Testis (tissue), 2 donors: ENCODE data around the gene QPCTL.

ENCODE experiments used
- CTCF ChIP-seq, 3 experiments: fragments of 450-650 bp in 2 of 3; fragments of 200-600 bp in 1 of 3; sonication (generic) in 1 of 3; IDR thresholded peaks; one replicate each; pipeline ENCODE4 v1.5.1; 2016 to 2019; ENCODE audit warnings: antibody characterized with exemption in 3 of 3, mild to moderate bottlenecking in 2 of 3, moderate library complexity in 1 of 3
- POLR2A ChIP-seq: fragments of 450-650 bp; IDR thresholded peaks from one replicate; pipeline ENCODE4 v1.6.1; 2017; ENCODE audit warnings: antibody characterized with exemption, mild to moderate bottlenecking, moderate library complexity

- TF ChIP-seq CTCF (IDR thresholded peaks at IDR 0.05) (no peak), POLR2A (no peak)
These were observed 12.6 kb downstream of the QPCTL start for GRCh38 chr19:45705115-45705514.
